Endometrial microvascular endothelial cells (primary cell): ENCODE data around the gene AQP11. TPM values are rescaled to one million over a fixed set of nuclear protein-coding genes. Genes with fewer than 3 reads are reported as not detected.

ENCODE experiments used
- in situ Hi-C: cut with HindIII; loops from 2 replicates; pipeline ENCODE4 v1.10.0; 2017; ENCODE audit warnings: low sequenced_read_pairs, low pct_unique_long_range_greater_than_20kb; ENCODE audit errors: inconsistent ontology term
- total RNA-seq: library from RNA; depleted of rRNA; stranded (reverse); fragments of >200 nt; gene quantifications from one replicate; pipeline ENCODE4 v1.2.3, GENCODE V29; 2015; ENCODE audit errors: inconsistent ontology term

Gene AQP11
- total RNA-seq, 1 donor from 2014 or later = not detected

GRCh38 chr11:77647654-77648305 lies 58.0 kb downstream of the AQP11 start:
- in situ Hi-C loops = no loop called here

GRCh38 chr11:77650123-77650522 lies 60.4 kb downstream of the AQP11 start:
- in situ Hi-C loops = no loop called here

DNA sequence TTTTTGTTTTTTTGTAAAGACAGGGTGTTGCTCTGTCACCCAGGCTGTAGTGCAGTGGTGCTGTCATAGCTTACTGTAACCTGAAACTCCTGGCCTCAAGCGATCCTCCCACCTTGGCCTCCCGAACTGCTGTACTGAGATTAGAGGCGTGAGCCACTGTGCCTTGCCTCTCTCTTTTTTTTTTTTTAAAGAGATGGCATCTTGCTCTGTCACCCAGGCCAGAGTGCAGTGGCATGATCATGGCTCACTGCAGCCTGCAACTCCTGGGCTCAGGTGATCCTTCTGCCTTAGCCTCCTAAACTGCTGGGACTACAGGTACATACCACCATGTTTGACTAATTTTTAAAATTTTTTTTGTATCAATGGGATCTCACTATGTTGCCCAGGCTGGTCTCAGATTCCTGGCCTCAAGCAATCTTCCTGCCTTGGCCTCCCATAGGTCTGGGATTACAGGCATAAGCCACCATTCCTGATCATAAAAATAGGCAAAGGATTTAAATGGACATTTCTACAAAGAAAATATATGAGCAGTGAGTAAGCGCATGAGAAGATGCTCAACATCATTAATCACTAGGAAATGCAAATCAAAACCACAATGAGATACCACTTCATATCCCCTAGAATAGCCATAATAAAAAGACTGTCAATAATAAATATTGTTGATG lies 65.1 kb downstream of the AQP11 start:
- in situ Hi-C loops = no loop called here

DNA sequence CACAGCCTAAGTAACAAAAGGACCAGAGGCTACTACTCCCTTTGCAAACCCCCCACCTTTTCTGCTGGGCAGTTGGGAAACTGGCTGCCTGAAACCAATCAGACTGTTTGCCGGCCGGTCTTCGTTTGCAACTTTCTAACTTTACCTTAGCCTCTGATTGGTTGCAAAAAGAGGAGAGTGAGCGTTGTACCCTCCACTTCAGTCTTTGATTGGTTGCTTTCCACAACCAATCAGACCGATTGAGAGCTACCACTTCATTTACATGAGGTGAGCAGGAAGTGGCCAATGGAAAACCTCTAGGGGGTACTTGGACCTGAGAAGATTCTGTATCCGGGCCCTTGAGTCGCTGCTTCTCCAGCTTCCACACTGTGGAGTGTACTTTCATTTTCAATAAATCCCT lies 66.6 kb downstream of the AQP11 start:
- in situ Hi-C loops = no loop called here

- in situ Hi-C loops = no loop called here
These were observed 68.7 kb downstream of the AQP11 start for GRCh38 chr11:77658213-77659013.

Other genes starting within 250 kb of the AQP11 start
- gene PAK1, start 115.9 kb upstream of the AQP11 start, total RNA-seq = 14.2 TPM
- gene CLNS1A, start 47.8 kb downstream of the AQP11 start, total RNA-seq = 118 TPM
- gene RSF1, start 230.8 kb downstream of the AQP11 start, total RNA-seq = 8.5 TPM
- gene AAMDC, start 231.2 kb downstream of the AQP11 start, total RNA-seq = 70.6 TPM